Measurements from ENCODE around the gene MYO1B.

DNA sequence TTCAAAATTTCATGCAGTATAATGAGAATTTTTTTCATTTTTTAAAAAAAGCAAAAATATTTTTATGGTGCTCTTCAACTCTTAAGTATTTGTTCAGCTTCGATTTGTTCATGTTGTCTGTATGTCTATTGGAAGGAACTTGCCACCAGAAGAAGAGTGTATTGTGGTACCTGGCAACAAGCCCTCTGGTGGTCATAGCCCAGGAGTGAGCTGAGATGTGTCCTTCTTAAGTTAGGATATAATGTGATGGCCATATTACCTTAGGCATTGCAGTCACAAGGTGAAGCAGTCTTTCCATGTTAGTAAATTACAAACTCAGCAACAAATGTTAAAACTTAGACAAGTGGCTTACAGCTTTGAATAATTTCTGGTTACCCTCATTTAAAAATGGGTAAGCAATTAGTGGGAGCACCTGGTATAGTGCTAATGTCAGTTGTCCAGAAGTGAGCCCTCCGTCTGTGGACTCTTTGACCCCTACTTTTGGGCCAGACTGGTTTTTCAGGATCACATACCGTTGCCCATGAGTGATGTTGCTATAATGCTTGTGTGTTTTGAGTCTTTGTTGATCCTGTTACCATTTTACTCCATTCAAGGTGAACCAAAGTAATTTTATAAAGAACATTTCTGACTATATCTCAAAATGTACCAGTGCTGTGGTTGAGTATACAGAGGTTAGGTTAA is 57.4 kb downstream of the MYO1B start:
- TF ChIP-seq CTCF (conservative IDR thresholded peaks at IDR 0.05; ENCODE audit: low read length) (peak; percentile 69), EZH2phosphoT487 (IDR thresholded peaks at IDR 0.05; ENCODE audit: borderline replicate concordance) (no peak)

Measured in Loucy (cell line).